Measurements from ENCODE around the gene GRAP2. TPM values are rescaled to one million over a fixed set of nuclear protein-coding genes. Genes with fewer than 3 reads are reported as not detected.
A peak's percentile ranks its signal among the peaks of the same experiment; 100 is the strongest.
"Not testable (repeated sequence)": the region's sequence is repeated elsewhere in the genome, so short reads cannot be mapped to it uniquely, and the experiment has no call there.

GRAP2 gene
- total and polyA plus RNA-seq, 7 experiments from 2014 or later, result 55.2 to 156 (median 128) TPM

- Mint-ChIP-seq H3K27me3 (no peaks in the 10 kb centered on the region), H3K9me3 (no peaks in the 10 kb centered on the region), H3K27ac (peak overlapping the region in 6 of 9 donors; percentile 82 to 98 (median 95)), H3K36me3 (peaks cover 36 to 50% (median 44%) of the 10 kb centered on the region in 5 donors), H3K4me3 (peak overlapping the region in 9 of 10 donors; percentile 35 to 89 (median 78)), H3K4me1 (peaks cover 72 to 100% (median 94%) of the 10 kb centered on the region in 7 donors)
- H3K27ac ChIP-seq (ENCODE audit: low read depth, low read length), result peak overlapping the region; percentile 69
- H3K36me3 ChIP-seq (ENCODE audit: control insufficient read depth in 2 of 3, insufficient read depth in 3 of 3, low read length in 3 of 3), result peaks cover 6 to 20% (median 19%) of the 10 kb centered on the region in 3 experiments
- no peak for ATAC-seq
- H3K9me3 ChIP-seq (ENCODE audit: control insufficient read depth in 2 of 3, low read length in 3 of 3), result no peaks in the 10 kb centered on the region
- no peaks in the 10 kb centered on the region for H3K27me3 ChIP-seq (ENCODE audit: control insufficient read depth in 2 of 2, insufficient read depth in 2 of 2, low read length in 2 of 2)
- DNase-seq, result no peak
- intact Hi-C loops (cut with micrococcal nuclease), result loop anchor here (2.0 to 10.0 kb wide), 4 partner anchors 13 to 397 kb away; partner anchors contain the start of gene ADSL (in 1 of the 2)
- POLR2A ChIA-PET, result interaction anchor here (0.7 to 2.7 kb wide), 11 partner anchors 7 to 94 kb away, joined by 3 to 18 read pairs (median 4); partner anchors contain the start of gene TMA7B
- peaks cover 72 to 98% of the 10 kb centered on the region in 2 donors for H3K4me1 ChIP-seq (ENCODE audit: control insufficient read depth in 2 of 2, insufficient read depth in 2 of 2, low read length in 2 of 2)
- CTCF ChIA-PET, result interaction anchor here (0.6 to 2.0 kb wide), 8 partner anchors 8 to 328 kb away, joined by 3 to 9 read pairs (median 3); no protein-coding TSS in a partner anchor
- H3K4me3 ChIP-seq (ENCODE audit: low read length), result no peak overlapping the region
These were observed 49.3 kb downstream of the GRAP2 start for GRCh38 chr22:39949964-39950737.

GRCh38 chr22:39951603-39952293, 50.9 kb downstream of the GRAP2 start:
- ChIA-PET CTCF (interaction anchor here (1.1 to 2.0 kb wide), 4 partner anchors 9 to 73 kb away, joined by 4 to 10 read pairs (median 4); no protein-coding TSS in a partner anchor), POLR2A (interaction anchor here (0.7 to 2.7 kb wide), 15 partner anchors 7 to 294 kb away, joined by 3 to 18 read pairs (median 5); partner anchors contain the start of gene TMA7B)
- peaks cover 40 to 58% (median 49%) of the 10 kb centered on the region in 5 donors for H3K36me3 Mint-ChIP-seq
- not testable (repeated sequence) for H3K9me3 Mint-ChIP-seq; H3K9me3 ChIP-seq (ENCODE audit: control insufficient read depth in 2 of 3, low read length in 3 of 3); H3K27me3 Mint-ChIP-seq; H3K27me3 ChIP-seq (ENCODE audit: control insufficient read depth in 2 of 2, insufficient read depth in 2 of 2, low read length in 2 of 2)
- intact Hi-C loops (cut with micrococcal nuclease), result loop anchor here (1.0 to 5.0 kb wide), 5 partner anchors 8 to 396 kb away; partner anchors contain the start of gene ADSL (in 1 of the 2)
- peaks cover 63 to 97% (median 89%) of the 10 kb centered on the region in 7 donors for H3K4me1 Mint-ChIP-seq
- peak overlapping the region; percentile 69 for H3K27ac ChIP-seq (ENCODE audit: low read depth, low read length)
- H3K4me3 ChIP-seq (ENCODE audit: low read length), result peak overlapping the region; percentile 5
- peaks cover 59 to 90% of the 10 kb centered on the region in 2 donors for H3K4me1 ChIP-seq (ENCODE audit: control insufficient read depth in 2 of 2, insufficient read depth in 2 of 2, low read length in 2 of 2)
- H3K4me3 Mint-ChIP-seq, result peak overlapping the region; percentile 55 to 89 (median 79)
- H3K27ac Mint-ChIP-seq, result peak overlapping the region in 7 of 9 donors; percentile 58 to 98 (median 94)
- peak; percentile 86 for ATAC-seq
- H3K36me3 ChIP-seq (ENCODE audit: control insufficient read depth in 2 of 3, insufficient read depth in 3 of 3, low read length in 3 of 3), result peaks cover 11 to 33% (median 27%) of the 10 kb centered on the region in 3 experiments
- peak in 7 of 9 donors; percentile 52 to 81 (median 73) for DNase-seq

GRCh38 chr22:39952347-39952746, 51.5 kb downstream of the GRAP2 start:
- ATAC-seq (peak; percentile 45), DNase-seq (peak in 2 of 9 donors; percentile 45 to 47)
- no peaks in the 10 kb centered on the region for H3K27me3 ChIP-seq (ENCODE audit: control insufficient read depth in 2 of 2, insufficient read depth in 2 of 2, low read length in 2 of 2)
- Mint-ChIP-seq H3K4me3 (peak overlapping the region; percentile 13 to 89 (median 79)), H3K36me3 (peaks cover 40 to 62% (median 49%) of the 10 kb centered on the region in 5 donors), H3K9me3 (no peaks in the 10 kb centered on the region), H3K4me1 (peaks cover 64 to 97% (median 89%) of the 10 kb centered on the region in 7 donors), H3K27ac (peak overlapping the region in 7 of 9 donors; percentile 14 to 98 (median 94)), H3K27me3 (no peaks in the 10 kb centered on the region)
- CTCF ChIA-PET, result interaction anchor here (0.8 to 2.0 kb wide), 4 partner anchors 9 to 423 kb away, joined by 3 to 10 read pairs (median 4); no protein-coding TSS in a partner anchor
- POLR2A ChIA-PET, result interaction anchor here (1.0 to 2.7 kb wide), 11 partner anchors 8 to 42 kb away, joined by 3 to 18 read pairs (median 6); no protein-coding TSS in a partner anchor
- no peaks in the 10 kb centered on the region for H3K9me3 ChIP-seq (ENCODE audit: control insufficient read depth in 2 of 3, low read length in 3 of 3)
- peaks cover 14 to 39% (median 24%) of the 10 kb centered on the region in 3 experiments for H3K36me3 ChIP-seq (ENCODE audit: control insufficient read depth in 2 of 3, insufficient read depth in 3 of 3, low read length in 3 of 3)
- peak overlapping the region; percentile 69 for H3K27ac ChIP-seq (ENCODE audit: low read depth, low read length)
- intact Hi-C loops (cut with micrococcal nuclease), result loop anchor here in 1 of 2 donors (5.0 kb wide), 1 partner anchor 395 kb away; the partner anchor contains the start of gene ADSL
- H3K4me3 ChIP-seq (ENCODE audit: low read length), result peak overlapping the region; percentile 5
- H3K4me1 ChIP-seq (ENCODE audit: control insufficient read depth in 2 of 2, insufficient read depth in 2 of 2, low read length in 2 of 2), result peaks cover 56 to 90% of the 10 kb centered on the region in 2 donors

GRCh38 chr22:39953101-39953500, 52.2 kb downstream of the GRAP2 start:
- peak overlapping the region in 9 of 10 donors; percentile 55 to 89 (median 80) for H3K4me3 Mint-ChIP-seq
- intact Hi-C loops (cut with micrococcal nuclease), result loop anchor here in 1 of 2 donors (5.0 kb wide), 1 partner anchor 394 kb away; the partner anchor contains the start of gene ADSL
- no peaks in the 10 kb centered on the region for H3K9me3 ChIP-seq (ENCODE audit: control insufficient read depth in 2 of 3, low read length in 3 of 3)
- peak overlapping the region; percentile 8 for H3K4me3 ChIP-seq (ENCODE audit: low read length)
- H3K36me3 Mint-ChIP-seq, result peaks cover 43 to 67% (median 53%) of the 10 kb centered on the region in 5 donors
- ATAC-seq (no peak), DNase-seq (no peak)
- POLR2A ChIA-PET, result interaction anchor here (0.6 to 2.1 kb wide), 10 partner anchors 9 to 417 kb away, joined by 3 to 13 read pairs (median 6); no protein-coding TSS in a partner anchor
- no peaks in the 10 kb centered on the region for H3K27me3 ChIP-seq (ENCODE audit: control insufficient read depth in 2 of 2, insufficient read depth in 2 of 2, low read length in 2 of 2)
- CTCF ChIA-PET, result interaction anchor here (0.7 to 2.0 kb wide), 6 partner anchors 10 to 424 kb away, joined by 3 to 10 read pairs (median 4); no protein-coding TSS in a partner anchor
- peaks cover 12 to 46% (median 23%) of the 10 kb centered on the region in 3 experiments for H3K36me3 ChIP-seq (ENCODE audit: control insufficient read depth in 2 of 3, insufficient read depth in 3 of 3, low read length in 3 of 3)
- peak overlapping the region in 7 of 9 donors; percentile 50 to 98 (median 94) for H3K27ac Mint-ChIP-seq
- no peaks in the 10 kb centered on the region for H3K27me3 Mint-ChIP-seq
- H3K27ac ChIP-seq (ENCODE audit: low read depth, low read length), result peak overlapping the region; percentile 69
- peaks cover 66 to 97% (median 89%) of the 10 kb centered on the region in 7 donors for H3K4me1 Mint-ChIP-seq
- H3K9me3 Mint-ChIP-seq, result no peaks in the 10 kb centered on the region
- H3K4me1 ChIP-seq (ENCODE audit: control insufficient read depth in 2 of 2, insufficient read depth in 2 of 2, low read length in 2 of 2), result peaks cover 51 to 86% of the 10 kb centered on the region in 2 donors

- CTCF ChIA-PET, result interaction anchor here (1.5 kb wide), 1 partner anchor 12 kb away, joined by 5 read pairs; no protein-coding TSS in a partner anchor
- Histone ChIP-seq H3K36me3 (ENCODE audit: control insufficient read depth in 2 of 3, insufficient read depth in 3 of 3, low read length in 3 of 3) (peaks cover 12 to 45% (median 18%) of the 10 kb centered on the region in 3 experiments), H3K4me1 (ENCODE audit: control insufficient read depth in 2 of 2, insufficient read depth in 2 of 2, low read length in 2 of 2) (peaks cover 61 to 86% of the 10 kb centered on the region in 2 donors), H3K27ac (ENCODE audit: low read depth, low read length) (peak overlapping the region; percentile 69), H3K27me3 (ENCODE audit: control insufficient read depth in 2 of 2, insufficient read depth in 2 of 2, low read length in 2 of 2) (no peaks in the 10 kb centered on the region), H3K9me3 (ENCODE audit: control insufficient read depth in 2 of 3, low read length in 3 of 3) (no peaks in the 10 kb centered on the region), H3K4me3 (ENCODE audit: low read length) (no peak overlapping the region)
- no peak for DNase-seq
- POLR2A ChIA-PET, result interaction anchor here (0.7 to 2.0 kb wide), 3 partner anchors 12 to 49 kb away, joined by 3 to 13 read pairs (median 5); no protein-coding TSS in a partner anchor
- Mint-ChIP-seq H3K4me3 (peak overlapping the region in 5 of 10 donors; percentile 19 to 80 (median 38)), H3K9me3 (no peaks in the 10 kb centered on the region), H3K36me3 (peaks cover 38 to 69% (median 49%) of the 10 kb centered on the region in 5 donors), H3K27ac (peak overlapping the region in 5 of 9 donors; percentile 85 to 98 (median 94)), H3K27me3 (no peaks in the 10 kb centered on the region), H3K4me1 (peaks cover 69 to 97% (median 89%) of the 10 kb centered on the region in 7 donors)
- ATAC-seq, result no peak
- intact Hi-C loops (cut with micrococcal nuclease), result loop anchor here in 1 of 2 donors (5.0 kb wide), 1 partner anchor 393 kb away; the partner anchor contains the start of gene ADSL
These were observed 53.7 kb downstream of the GRAP2 start for GRCh38 chr22:39954584-39955055.

Data from naive thymus-derived CD4-positive, alpha-beta T cell (primary cell).